HCT116 (cell line): Measurements from ENCODE around the gene IGF2R.

Source experiments
- POLR2A ChIP-seq: IDR thresholded peaks from 2 replicates; pipeline ENCODE4 v1.7.0; 2011; ENCODE audit warnings: borderline replicate concordance; ENCODE audit not compliant: insufficient read depth, insufficient read length; ENCODE audit errors: extremely low read depth
- TF ChIP-seq, protein P1 (sequence below), 3 experiments: fragments of 200-600 bp in 1 of 3; sonication (generic) in 1 of 3; IDR thresholded peaks in 2 of 3; conservative IDR thresholded peaks in 1 of 3; 2 replicates each; pipeline ENCODE4 v1.5.1; 2012 to 2017; ENCODE audit warnings: low read depth in 2 of 3, low read length in 2 of 3, antibody characterized with exemption in 1 of 3, borderline replicate concordance in 1 of 3, control low read depth in 1 of 3, mild to moderate bottlenecking in 1 of 3, mixed read lengths in 1 of 3, mixed run types in 1 of 3, moderate library complexity in 1 of 3; ENCODE audit not compliant: insufficient read depth in 1 of 3

DNA sequence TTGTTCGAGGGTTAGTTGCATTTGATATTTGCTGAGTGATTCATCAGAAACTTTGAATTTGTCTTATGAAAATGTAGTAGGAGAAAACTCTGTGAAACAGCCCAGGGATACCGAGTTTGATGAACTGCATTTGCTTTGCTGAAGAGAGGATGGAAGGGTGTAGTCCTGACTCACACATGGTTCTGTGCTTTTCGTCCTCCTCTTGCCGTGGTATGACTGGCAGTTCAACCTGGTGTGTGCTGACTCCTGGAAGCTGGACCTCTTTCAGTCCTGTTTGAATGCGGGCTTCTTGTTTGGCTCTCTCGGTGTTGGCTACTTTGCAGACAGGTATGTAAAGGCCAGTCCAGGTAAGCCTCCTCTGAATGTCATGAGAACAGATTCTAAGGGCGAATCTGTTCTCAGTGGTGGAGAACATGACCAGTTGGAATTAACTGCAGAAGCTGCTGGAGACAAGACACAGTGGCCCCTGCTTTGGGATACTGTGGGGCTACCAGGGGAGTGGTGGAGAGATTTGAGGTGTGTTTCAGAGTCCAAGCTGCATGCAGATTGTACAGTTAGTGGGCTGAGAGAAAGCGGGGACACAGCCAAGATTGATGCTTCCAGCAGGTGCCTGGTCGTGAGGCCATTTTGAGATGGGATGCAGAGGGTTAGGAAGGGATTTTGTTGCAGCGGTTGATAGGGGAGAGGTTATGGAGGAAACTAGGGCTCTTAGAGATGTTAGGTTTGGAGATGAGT lies 161.2 kb downstream of the IGF2R start:
- TF ChIP-seq, protein P1, sequence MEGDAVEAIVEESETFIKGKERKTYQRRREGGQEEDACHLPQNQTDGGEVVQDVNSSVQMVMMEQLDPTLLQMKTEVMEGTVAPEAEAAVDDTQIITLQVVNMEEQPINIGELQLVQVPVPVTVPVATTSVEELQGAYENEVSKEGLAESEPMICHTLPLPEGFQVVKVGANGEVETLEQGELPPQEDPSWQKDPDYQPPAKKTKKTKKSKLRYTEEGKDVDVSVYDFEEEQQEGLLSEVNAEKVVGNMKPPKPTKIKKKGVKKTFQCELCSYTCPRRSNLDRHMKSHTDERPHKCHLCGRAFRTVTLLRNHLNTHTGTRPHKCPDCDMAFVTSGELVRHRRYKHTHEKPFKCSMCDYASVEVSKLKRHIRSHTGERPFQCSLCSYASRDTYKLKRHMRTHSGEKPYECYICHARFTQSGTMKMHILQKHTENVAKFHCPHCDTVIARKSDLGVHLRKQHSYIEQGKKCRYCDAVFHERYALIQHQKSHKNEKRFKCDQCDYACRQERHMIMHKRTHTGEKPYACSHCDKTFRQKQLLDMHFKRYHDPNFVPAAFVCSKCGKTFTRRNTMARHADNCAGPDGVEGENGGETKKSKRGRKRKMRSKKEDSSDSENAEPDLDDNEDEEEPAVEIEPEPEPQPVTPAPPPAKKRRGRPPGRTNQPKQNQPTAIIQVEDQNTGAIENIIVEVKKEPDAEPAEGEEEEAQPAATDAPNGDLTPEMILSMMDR (IDR thresholded peaks at IDR 0.05 in 2 of 3, conservative IDR thresholded peaks at IDR 0.05 in 1 of 3; ENCODE audit: borderline replicate concordance in 1 of 3, insufficient read depth in 1 of 3, low read depth in 2 of 3, low read length in 2 of 3), result no peak
- TF ChIP-seq POLR2A, result no peak
